Measurements from ENCODE around the gene ACSL3. TPM values are rescaled to one million over a fixed set of nuclear protein-coding genes. Genes with fewer than 3 reads are reported as not detected.

Gene ACSL3
- total RNA-seq, 2 donors from 2014 or later: 77.1 to 124 TPM

DNA sequence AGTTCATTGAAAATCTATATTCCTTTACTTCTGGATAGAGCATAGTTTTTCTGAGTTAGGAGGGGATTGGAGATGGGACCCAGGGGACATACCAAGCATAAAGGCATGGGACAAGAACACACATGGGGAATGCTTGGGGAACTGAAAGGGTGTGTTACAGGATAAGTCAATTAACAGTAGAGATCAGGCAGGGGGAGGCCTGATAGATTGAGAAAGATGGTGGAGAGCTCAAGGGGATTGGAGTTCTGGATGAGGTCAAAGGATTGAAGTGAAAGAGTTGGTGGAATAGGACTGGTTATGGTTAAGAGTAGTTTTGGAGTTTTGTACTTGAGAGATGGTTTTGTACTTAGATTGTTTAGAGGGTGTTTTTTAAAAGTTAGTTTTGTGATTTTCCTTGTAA, 16.1 kb downstream of the ACSL3 start:
- intact Hi-C loops (cut with DNase I): no loop called here
- Histone ChIP-seq H3K9me3 (no peaks in the 10 kb centered on the region), H3K27ac (no peak overlapping the region), H3K36me3 (no peaks in the 10 kb centered on the region), H3K4me3 (no peak overlapping the region), H3K4me1 (replicated peaks) (peaks cover 3% of the 10 kb centered on the region), H3K27me3 (replicated peaks; ENCODE audit: insufficient read depth) (no peaks in the 10 kb centered on the region)
- no peak for TF ChIP-seq POLR2A (IDR thresholded peaks at IDR 0.05)
- no peak for DNase-seq (ENCODE audit: low spot score)

DNA sequence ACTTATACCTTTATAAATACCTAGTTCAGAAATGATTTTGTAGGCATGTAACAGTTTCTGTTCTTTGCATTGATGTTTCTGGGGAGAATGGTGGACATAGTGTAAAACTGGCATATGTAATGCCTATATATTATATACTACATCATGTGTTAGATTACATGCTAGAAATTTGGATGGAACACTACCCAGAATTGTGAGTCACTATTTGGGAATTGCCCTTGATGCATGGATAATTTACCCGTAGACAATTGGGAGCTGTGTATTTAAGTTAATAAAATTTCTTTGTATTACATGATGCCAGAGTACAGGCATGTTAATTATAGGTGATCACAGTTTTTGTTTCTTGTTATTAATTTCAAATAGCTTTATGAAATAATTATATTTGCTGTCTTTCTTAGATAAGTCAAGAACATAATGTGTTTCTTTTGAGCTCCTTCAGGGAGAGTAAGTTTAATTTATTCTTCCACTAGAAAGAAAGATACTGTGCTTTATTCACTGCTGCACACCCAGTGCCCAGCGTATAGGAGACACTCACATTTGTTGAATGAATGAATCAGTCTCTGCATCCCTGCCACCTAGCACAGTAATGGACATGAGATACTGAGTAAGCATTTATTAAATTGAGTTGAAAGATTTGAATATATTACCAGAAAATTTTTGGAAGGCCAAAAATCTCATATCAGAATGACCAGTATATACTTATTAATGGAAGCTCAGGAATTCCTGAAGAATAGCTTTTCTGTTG, 16.9 kb downstream of the ACSL3 start:
- no peaks in the 10 kb centered on the region for H3K27me3 ChIP-seq (replicated peaks; ENCODE audit: insufficient read depth)
- DNase-seq (ENCODE audit: low spot score): no peak
- intact Hi-C loops (cut with DNase I): no loop called here

DNA sequence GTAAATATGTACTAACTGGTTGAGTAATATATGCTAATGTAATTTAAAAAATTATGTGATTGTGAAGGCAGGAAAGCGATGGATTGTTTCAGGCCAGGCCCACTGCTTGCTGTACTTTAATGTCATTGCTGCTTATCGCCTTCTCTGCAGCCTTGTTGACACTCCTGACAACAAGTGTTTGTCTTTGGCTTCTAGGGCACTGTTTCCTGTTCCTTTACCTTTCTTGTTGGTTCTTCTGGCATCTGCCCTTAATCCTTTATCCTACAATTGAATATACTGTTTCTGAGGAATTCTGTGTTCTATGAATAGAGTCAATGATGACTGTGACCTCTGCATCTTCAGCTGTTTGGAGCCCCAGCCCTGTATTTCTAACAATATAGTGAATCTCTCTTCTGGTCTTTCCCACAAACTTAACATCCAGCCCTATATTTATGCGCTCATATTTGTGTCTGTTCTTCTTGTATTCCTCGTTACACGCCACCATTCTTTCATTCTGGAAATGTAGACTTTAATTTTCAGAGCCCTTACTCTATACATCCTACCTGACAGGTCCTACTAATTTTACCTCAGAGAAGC, 17.6 kb downstream of the ACSL3 start:
- intact Hi-C loops (cut with DNase I): no loop called here
- DNase-seq (ENCODE audit: low spot score): no peak
- TF ChIP-seq POLR2AphosphoS5 (IDR thresholded peaks at IDR 0.05) (no peak), POLR2A (IDR thresholded peaks at IDR 0.05) (no peak)
- TF ChIP-seq, protein P1, sequence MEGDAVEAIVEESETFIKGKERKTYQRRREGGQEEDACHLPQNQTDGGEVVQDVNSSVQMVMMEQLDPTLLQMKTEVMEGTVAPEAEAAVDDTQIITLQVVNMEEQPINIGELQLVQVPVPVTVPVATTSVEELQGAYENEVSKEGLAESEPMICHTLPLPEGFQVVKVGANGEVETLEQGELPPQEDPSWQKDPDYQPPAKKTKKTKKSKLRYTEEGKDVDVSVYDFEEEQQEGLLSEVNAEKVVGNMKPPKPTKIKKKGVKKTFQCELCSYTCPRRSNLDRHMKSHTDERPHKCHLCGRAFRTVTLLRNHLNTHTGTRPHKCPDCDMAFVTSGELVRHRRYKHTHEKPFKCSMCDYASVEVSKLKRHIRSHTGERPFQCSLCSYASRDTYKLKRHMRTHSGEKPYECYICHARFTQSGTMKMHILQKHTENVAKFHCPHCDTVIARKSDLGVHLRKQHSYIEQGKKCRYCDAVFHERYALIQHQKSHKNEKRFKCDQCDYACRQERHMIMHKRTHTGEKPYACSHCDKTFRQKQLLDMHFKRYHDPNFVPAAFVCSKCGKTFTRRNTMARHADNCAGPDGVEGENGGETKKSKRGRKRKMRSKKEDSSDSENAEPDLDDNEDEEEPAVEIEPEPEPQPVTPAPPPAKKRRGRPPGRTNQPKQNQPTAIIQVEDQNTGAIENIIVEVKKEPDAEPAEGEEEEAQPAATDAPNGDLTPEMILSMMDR (IDR thresholded peaks at IDR 0.05): no peak
- H3K36me3 ChIP-seq: no peaks in the 10 kb centered on the region
- H3K4me3 ChIP-seq: no peak overlapping the region
- peaks cover 3% of the 10 kb centered on the region for H3K4me1 ChIP-seq (replicated peaks)
- H3K27me3 ChIP-seq (replicated peaks; ENCODE audit: insufficient read depth): no peaks in the 10 kb centered on the region
- WGBS: 87% methylated on average over 5 of the region's 5 CpGs
- no peak overlapping the region for H3K27ac ChIP-seq
- no peaks in the 10 kb centered on the region for H3K9me3 ChIP-seq

More for the DNA sequence above, 16.9 kb downstream of the ACSL3 start:
- peaks cover 3% of the 10 kb centered on the region for H3K4me1 ChIP-seq (replicated peaks)
- TF ChIP-seq POLR2AphosphoS5 (IDR thresholded peaks at IDR 0.05) (no peak), POLR2A (IDR thresholded peaks at IDR 0.05) (no peak)
- TF ChIP-seq, protein P1 (IDR thresholded peaks at IDR 0.05): no peak
- no peak overlapping the region for H3K27ac ChIP-seq
- no peaks in the 10 kb centered on the region for H3K9me3 ChIP-seq
- H3K36me3 ChIP-seq: no peaks in the 10 kb centered on the region
- H3K4me3 ChIP-seq: no peak overlapping the region
- 87% methylated on average over 2 of the region's 2 CpGs for WGBS

DNA sequence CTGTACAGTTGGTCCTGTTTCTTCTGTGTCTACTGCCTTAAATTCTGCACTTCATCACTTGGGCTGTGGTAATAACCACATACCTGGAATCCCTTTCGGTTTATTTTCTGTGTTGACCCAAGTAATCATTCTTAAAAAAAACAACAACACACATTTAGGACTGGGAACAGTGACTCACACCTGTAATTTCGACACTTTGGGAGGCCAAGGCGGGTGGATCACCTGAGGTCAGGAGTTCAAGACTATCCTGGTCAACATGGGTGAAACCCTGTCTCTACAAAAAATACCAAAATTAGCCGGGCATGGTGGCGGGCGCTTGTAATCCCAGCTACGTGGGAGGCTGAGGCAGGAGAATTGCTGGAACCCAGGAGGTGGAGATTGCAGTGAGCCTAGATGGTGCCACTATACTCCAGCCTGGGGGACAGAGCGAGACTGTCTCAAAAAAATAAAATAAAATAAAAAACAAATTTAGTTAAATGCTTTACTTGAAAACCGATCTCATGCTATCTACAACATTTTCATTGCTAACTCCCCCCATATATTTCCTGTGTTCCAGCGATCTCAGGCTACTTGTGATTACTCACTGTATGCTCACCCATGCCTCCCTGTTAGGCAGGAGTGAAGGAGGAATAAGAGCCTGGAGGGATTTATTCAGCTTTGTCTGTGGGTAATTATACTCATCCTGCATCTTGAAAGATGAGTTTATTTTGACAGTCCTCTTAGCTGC, 18.2 kb downstream of the ACSL3 start:
- no peak overlapping the region for H3K27ac ChIP-seq
- TF ChIP-seq, protein P1 (IDR thresholded peaks at IDR 0.05): no peak
- TF ChIP-seq POLR2AphosphoS5 (IDR thresholded peaks at IDR 0.05) (no peak), POLR2A (IDR thresholded peaks at IDR 0.05) (no peak)
- no peak for DNase-seq (ENCODE audit: low spot score)
- peaks cover 7% of the 10 kb centered on the region for H3K4me1 ChIP-seq (replicated peaks)
- no peaks in the 10 kb centered on the region for H3K27me3 ChIP-seq (replicated peaks; ENCODE audit: insufficient read depth)
- no peaks in the 10 kb centered on the region for H3K9me3 ChIP-seq
- 89% methylated on average over 10 of the region's 10 CpGs for WGBS
- no peak overlapping the region for H3K4me3 ChIP-seq
- intact Hi-C loops (cut with DNase I): no loop called here
- H3K36me3 ChIP-seq: no peaks in the 10 kb centered on the region

DNA sequence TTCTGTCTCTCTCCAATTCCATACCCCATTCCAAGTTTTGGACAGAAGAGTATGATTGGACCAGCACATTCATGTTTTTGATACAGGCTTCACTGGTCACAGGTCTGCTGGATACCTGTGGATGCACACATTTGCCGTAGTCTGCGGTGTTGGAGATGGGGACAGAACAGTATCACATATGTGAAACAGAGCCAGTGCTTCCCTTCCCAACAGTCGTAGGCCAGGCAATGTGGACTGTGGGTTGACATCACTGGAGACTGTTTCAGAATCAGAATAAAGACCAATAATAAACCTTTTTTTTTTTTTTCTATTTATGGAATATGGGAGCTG, 18.7 kb downstream of the ACSL3 start:
- Histone ChIP-seq H3K4me3 (no peak overlapping the region), H3K9me3 (no peaks in the 10 kb centered on the region), H3K27ac (no peak overlapping the region), H3K27me3 (replicated peaks; ENCODE audit: insufficient read depth) (no peaks in the 10 kb centered on the region), H3K36me3 (no peaks in the 10 kb centered on the region), H3K4me1 (replicated peaks) (peaks cover 13% of the 10 kb centered on the region)
- no peak for DNase-seq (ENCODE audit: low spot score)
- TF ChIP-seq POLR2A (IDR thresholded peaks at IDR 0.05) (no peak), POLR2AphosphoS5 (IDR thresholded peaks at IDR 0.05) (no peak)
- TF ChIP-seq, protein P1 (IDR thresholded peaks at IDR 0.05): no peak
- WGBS: 80% methylated on average over 3 of the region's 3 CpGs
- intact Hi-C loops (cut with DNase I): no loop called here

Measured in prostate gland (tissue), 2 donors.